HG03159 (cell line): ENCODE results near the gene POLR1F.

ENCODE experiments used
- ATAC-seq: cut with Tn5 transposase; IDR thresholded peaks from one replicate; pipeline ENCODE4 v1.9.1; 2021; ENCODE audit warnings: mild to moderate bottlenecking, moderate library complexity; ENCODE audit not compliant: unreplicated experiment

POLR1F gene

GRCh38 chr7:19675816-19676215, 33.0 kb downstream of the POLR1F start:
- no peak for ATAC-seq

DNA sequence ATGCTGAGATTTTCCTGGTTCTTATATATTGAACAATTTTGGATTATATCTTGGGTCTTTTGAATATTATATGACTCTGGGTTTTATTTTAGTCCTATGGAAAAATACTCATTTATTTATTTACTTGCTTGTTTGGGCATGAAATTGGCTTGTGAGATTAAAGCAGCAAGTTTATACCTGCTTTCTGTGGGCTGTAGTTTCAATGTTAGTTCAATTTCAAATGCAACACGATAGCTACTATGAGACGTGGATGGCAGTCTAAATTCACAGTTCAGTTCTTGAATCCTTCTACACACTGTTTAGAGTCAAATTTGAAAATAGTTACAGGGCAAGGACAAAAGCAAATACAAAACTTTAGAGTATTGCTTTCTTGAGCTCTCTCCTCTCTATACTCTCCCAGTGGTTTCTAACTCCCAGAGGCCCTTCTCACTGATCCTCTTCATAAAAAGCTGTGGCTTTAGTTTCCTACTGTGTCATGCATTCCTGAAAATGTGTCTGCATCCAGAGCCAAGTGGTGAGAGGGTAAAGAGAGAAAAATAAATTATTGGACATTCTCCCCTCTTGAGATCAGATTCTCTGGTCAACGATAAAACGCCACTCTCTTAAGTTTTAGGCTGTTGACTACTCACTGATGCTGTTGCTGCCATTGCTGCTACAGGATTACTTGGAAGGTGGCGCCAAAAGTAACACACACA, 34.4 kb downstream of the POLR1F start:
- no peak for ATAC-seq

- ATAC-seq = no peak
These were observed 38.0 kb downstream of the POLR1F start for GRCh38 chr7:19670806-19671205.

DNA sequence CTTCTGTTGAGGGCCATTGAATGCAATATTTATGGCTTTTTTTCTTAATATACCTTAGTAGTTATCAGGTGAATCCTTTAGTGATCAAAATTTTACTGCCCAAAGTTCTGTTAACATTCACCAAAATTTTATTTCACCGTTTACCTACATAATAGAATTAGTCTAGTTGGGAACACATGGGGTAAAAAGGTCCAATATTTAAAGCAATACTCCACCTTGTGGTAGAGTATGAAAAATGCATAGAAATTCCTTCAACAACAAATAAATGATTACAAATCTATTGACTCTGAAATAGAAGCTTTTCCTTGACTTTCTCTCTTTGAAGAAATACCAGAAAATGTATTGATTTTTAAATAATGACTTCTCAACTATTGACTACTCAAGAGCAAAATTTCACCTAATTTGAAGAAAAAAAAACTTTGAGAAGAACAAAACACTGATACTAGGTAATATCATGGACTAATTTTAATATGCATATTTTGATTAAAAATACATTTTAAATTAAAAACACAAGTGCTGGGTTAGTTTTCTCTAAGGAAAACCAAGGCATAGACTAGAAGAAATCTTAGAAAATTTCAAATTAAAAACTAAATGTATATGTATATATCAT, 43.3 kb downstream of the POLR1F start:
- peak; percentile 50 for ATAC-seq

- peak; percentile 95 for ATAC-seq
These were observed 44.9 kb downstream of the POLR1F start for GRCh38 chr7:19663816-19664462.

GRCh38 chr7:19648791-19649190, 60.0 kb downstream of the POLR1F start:
- ATAC-seq = no peak
